H1 (cell line): ENCODE data around the gene ANKRD61. TPM values are rescaled to one million over a fixed set of nuclear protein-coding genes. Genes with fewer than 3 reads are reported as not detected.

ENCODE experiments used
- JUN ChIP-seq: IDR thresholded peaks from 2 replicates; pipeline ENCODE4 v1.6.1; 2011; ENCODE audit warnings: low read depth, mild to moderate bottlenecking, improper control_type of control experiment, low read length
- TBP ChIP-seq: IDR thresholded peaks from 2 replicates; pipeline ENCODE4 v1.6.1; 2011; ENCODE audit warnings: low read depth, low read length, improper control_type of control experiment
- polyA plus RNA-seq, 7 experiments: library from polyadenylated mRNA; depleted of rRNA in 3 of 7; stranded (reverse) in 5 of 7; unstranded in 2 of 7; fragments of >200 nt in 5 of 7; fragments of 200-250 nt in 2 of 7; gene quantifications; 1 replicate in 5 of 7; 2 replicates in 1 of 7; 4 replicates in 1 of 7; pipeline versions ENCODE4 v1.2.1 to v1.2.3, GENCODE V29; 2011 to 2013; ENCODE audit warnings: missing spikeins in 2 of 7, mixed read lengths in 2 of 7
- total RNA-seq: library from RNA; stranded (reverse); fragmentation: NEBNext Ultra II Directional; extraction: Animal tissue kit (Norgen Biotek cat#: 25700); gene quantifications from 2 replicates; pipeline ENCODE4 v1.2.1, GENCODE V29; 2021
- TF ChIP-seq, protein P1 (sequence below): fragments of 300-600 bp; sonication (generic); IDR thresholded peaks from 2 replicates; pipeline ENCODE4 v1.7.1; 2012; ENCODE audit warnings: low read length, moderate library complexity, mild to moderate bottlenecking, inconsistent platforms; ENCODE audit not compliant: insufficient replicate concordance
- TF ChIP-seq, protein P2 (sequence below), 3 experiments: IDR thresholded peaks; 1 replicate in 2 of 3; 2 replicates in 1 of 3; pipeline versions ENCODE4 v1.5.1 to v1.6.1; 2011; ENCODE audit warnings: low read length in 3 of 3, mild to moderate bottlenecking in 3 of 3, inconsistent platforms in 2 of 3, low read depth in 1 of 3, moderate library complexity in 1 of 3; ENCODE audit not compliant: insufficient read depth in 1 of 3; ENCODE audit errors: control extremely low read depth in 1 of 3

Gene ANKRD61
- total and polyA plus RNA-seq, 2 of the 8 experiments (the other 6 are each of a cell fraction or from before 2014, with no cell fraction given) = 0.23 to 0.32 TPM

DNA sequence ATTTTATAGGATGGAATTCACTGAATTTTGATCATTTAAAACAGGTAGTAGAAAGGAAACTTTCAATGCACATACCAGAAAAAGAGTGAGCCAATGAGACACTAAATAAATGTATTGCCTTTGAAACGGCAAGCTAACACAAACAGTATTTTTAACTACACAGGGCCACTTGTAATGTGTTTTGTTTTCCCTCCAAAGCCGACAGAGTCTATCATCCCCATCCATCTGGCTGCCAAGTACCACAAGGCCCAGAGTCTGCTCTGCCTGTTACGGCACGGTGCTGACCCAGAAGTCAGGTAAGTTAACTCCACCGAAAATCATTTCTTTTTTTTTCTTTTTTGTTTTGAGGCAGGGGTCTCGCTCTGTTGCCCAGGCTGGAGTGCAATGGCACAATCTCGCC, 1.5 kb downstream of the ANKRD61 start (continued):
- TF ChIP-seq, protein P1, sequence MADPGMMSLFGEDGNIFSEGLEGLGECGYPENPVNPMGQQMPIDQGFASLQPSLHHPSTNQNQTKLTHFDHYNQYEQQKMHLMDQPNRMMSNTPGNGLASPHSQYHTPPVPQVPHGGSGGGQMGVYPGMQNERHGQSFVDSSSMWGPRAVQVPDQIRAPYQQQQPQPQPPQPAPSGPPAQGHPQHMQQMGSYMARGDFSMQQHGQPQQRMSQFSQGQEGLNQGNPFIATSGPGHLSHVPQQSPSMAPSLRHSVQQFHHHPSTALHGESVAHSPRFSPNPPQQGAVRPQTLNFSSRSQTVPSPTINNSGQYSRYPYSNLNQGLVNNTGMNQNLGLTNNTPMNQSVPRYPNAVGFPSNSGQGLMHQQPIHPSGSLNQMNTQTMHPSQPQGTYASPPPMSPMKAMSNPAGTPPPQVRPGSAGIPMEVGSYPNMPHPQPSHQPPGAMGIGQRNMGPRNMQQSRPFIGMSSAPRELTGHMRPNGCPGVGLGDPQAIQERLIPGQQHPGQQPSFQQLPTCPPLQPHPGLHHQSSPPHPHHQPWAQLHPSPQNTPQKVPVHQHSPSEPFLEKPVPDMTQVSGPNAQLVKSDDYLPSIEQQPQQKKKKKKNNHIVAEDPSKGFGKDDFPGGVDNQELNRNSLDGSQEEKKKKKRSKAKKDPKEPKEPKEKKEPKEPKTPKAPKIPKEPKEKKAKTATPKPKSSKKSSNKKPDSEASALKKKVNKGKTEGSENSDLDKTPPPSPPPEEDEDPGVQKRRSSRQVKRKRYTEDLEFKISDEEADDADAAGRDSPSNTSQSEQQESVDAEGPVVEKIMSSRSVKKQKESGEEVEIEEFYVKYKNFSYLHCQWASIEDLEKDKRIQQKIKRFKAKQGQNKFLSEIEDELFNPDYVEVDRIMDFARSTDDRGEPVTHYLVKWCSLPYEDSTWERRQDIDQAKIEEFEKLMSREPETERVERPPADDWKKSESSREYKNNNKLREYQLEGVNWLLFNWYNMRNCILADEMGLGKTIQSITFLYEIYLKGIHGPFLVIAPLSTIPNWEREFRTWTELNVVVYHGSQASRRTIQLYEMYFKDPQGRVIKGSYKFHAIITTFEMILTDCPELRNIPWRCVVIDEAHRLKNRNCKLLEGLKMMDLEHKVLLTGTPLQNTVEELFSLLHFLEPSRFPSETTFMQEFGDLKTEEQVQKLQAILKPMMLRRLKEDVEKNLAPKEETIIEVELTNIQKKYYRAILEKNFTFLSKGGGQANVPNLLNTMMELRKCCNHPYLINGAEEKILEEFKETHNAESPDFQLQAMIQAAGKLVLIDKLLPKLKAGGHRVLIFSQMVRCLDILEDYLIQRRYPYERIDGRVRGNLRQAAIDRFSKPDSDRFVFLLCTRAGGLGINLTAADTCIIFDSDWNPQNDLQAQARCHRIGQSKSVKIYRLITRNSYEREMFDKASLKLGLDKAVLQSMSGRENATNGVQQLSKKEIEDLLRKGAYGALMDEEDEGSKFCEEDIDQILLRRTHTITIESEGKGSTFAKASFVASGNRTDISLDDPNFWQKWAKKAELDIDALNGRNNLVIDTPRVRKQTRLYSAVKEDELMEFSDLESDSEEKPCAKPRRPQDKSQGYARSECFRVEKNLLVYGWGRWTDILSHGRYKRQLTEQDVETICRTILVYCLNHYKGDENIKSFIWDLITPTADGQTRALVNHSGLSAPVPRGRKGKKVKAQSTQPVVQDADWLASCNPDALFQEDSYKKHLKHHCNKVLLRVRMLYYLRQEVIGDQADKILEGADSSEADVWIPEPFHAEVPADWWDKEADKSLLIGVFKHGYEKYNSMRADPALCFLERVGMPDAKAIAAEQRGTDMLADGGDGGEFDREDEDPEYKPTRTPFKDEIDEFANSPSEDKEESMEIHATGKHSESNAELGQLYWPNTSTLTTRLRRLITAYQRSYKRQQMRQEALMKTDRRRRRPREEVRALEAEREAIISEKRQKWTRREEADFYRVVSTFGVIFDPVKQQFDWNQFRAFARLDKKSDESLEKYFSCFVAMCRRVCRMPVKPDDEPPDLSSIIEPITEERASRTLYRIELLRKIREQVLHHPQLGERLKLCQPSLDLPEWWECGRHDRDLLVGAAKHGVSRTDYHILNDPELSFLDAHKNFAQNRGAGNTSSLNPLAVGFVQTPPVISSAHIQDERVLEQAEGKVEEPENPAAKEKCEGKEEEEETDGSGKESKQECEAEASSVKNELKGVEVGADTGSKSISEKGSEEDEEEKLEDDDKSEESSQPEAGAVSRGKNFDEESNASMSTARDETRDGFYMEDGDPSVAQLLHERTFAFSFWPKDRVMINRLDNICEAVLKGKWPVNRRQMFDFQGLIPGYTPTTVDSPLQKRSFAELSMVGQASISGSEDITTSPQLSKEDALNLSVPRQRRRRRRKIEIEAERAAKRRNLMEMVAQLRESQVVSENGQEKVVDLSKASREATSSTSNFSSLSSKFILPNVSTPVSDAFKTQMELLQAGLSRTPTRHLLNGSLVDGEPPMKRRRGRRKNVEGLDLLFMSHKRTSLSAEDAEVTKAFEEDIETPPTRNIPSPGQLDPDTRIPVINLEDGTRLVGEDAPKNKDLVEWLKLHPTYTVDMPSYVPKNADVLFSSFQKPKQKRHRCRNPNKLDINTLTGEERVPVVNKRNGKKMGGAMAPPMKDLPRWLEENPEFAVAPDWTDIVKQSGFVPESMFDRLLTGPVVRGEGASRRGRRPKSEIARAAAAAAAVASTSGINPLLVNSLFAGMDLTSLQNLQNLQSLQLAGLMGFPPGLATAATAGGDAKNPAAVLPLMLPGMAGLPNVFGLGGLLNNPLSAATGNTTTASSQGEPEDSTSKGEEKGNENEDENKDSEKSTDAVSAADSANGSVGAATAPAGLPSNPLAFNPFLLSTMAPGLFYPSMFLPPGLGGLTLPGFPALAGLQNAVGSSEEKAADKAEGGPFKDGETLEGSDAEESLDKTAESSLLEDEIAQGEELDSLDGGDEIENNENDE = no peak
- no peak for TF ChIP-seq JUN
- no peak for TF ChIP-seq TBP
- TF ChIP-seq, protein P2, sequence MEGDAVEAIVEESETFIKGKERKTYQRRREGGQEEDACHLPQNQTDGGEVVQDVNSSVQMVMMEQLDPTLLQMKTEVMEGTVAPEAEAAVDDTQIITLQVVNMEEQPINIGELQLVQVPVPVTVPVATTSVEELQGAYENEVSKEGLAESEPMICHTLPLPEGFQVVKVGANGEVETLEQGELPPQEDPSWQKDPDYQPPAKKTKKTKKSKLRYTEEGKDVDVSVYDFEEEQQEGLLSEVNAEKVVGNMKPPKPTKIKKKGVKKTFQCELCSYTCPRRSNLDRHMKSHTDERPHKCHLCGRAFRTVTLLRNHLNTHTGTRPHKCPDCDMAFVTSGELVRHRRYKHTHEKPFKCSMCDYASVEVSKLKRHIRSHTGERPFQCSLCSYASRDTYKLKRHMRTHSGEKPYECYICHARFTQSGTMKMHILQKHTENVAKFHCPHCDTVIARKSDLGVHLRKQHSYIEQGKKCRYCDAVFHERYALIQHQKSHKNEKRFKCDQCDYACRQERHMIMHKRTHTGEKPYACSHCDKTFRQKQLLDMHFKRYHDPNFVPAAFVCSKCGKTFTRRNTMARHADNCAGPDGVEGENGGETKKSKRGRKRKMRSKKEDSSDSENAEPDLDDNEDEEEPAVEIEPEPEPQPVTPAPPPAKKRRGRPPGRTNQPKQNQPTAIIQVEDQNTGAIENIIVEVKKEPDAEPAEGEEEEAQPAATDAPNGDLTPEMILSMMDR (IDR thresholded peaks at IDR 0.05; ENCODE audit: control extremely low read depth in 1 of 3, insufficient read depth in 1 of 3, low read depth in 1 of 3, low read length in 3 of 3) = no peak
